K562 treated with DMSO at 1 percent for 12 hours (cell line): ENCODE results near the gene PCDH20. TPM values are rescaled to one million over a fixed set of nuclear protein-coding genes. Genes with fewer than 3 reads are reported as not detected.

Experiments used
- total RNA-seq: library from RNA; unstranded; fragments of 300-600 nt; gene quantifications from 2 replicates; pipeline ENCODE4 v1.2.3, GENCODE V29; 2022; ENCODE audit not compliant: insufficient read depth

The PCDH20 gene, protein sequence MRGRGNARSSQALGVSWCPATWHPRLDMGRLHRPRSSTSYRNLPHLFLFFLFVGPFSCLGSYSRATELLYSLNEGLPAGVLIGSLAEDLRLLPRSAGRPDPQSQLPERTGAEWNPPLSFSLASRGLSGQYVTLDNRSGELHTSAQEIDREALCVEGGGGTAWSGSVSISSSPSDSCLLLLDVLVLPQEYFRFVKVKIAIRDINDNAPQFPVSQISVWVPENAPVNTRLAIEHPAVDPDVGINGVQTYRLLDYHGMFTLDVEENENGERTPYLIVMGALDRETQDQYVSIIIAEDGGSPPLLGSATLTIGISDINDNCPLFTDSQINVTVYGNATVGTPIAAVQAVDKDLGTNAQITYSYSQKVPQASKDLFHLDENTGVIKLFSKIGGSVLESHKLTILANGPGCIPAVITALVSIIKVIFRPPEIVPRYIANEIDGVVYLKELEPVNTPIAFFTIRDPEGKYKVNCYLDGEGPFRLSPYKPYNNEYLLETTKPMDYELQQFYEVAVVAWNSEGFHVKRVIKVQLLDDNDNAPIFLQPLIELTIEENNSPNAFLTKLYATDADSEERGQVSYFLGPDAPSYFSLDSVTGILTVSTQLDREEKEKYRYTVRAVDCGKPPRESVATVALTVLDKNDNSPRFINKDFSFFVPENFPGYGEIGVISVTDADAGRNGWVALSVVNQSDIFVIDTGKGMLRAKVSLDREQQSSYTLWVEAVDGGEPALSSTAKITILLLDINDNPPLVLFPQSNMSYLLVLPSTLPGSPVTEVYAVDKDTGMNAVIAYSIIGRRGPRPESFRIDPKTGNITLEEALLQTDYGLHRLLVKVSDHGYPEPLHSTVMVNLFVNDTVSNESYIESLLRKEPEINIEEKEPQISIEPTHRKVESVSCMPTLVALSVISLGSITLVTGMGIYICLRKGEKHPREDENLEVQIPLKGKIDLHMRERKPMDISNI
- total RNA-seq, result not detected in 2 replicates

DNA sequence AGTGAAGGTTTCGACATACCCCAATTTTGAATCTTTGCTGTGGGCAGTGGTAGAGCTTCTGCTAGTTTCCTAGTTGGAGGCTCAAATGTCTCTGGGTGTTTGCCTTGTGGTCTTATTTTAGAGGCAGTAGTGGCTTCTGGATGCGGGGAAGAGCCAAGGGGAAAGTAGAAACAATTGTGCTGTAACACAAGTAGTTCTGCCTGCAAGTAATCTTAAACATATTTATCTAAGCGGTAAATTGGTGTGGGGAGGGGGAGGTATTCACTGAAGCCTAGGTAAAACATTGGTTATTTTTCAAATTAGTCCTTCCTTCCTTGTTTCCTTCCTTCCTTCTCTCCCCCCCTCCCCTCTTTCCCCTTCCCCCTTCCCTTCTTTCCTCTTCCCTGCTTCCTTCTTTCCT is at the start of gene PCDH20:
Gene PCDH20, minus strand, starts transcription at position 101 of the 400 bp plus-strand sequence. CDS start 691 bp downstream, outside the sequence.

